Osteocyte (in vitro differentiated cells): ENCODE data around the gene RHOBTB3. TPM values are rescaled to one million over a fixed set of nuclear protein-coding genes. Genes with fewer than 3 reads are reported as not detected.
A peak's percentile ranks its signal among the peaks of the same experiment; 100 is the strongest.

Experiments used
- DNase-seq: peaks from one replicate; pipeline ENCODE4 v3.0.0; 2021; ENCODE audit warnings: mixed read lengths; ENCODE audit not compliant: unreplicated experiment; ENCODE audit errors: extremely low spot score
- H3K27ac Mint-ChIP-seq: one replicate; pipeline ENCODE4 v1.8.0; 2021; ENCODE audit warnings: mild to moderate bottlenecking, mixed read lengths; ENCODE audit not compliant: unreplicated experiment
- H3K27me3 Mint-ChIP-seq: one replicate; pipeline ENCODE4 v1.8.0; 2021; ENCODE audit warnings: mixed read lengths; ENCODE audit not compliant: unreplicated experiment
- H3K36me3 Mint-ChIP-seq: one replicate; pipeline ENCODE4 v1.8.0; 2021; ENCODE audit warnings: mixed read lengths; ENCODE audit not compliant: unreplicated experiment
- H3K4me1 Mint-ChIP-seq: one replicate; pipeline ENCODE4 v1.8.0; 2021; ENCODE audit warnings: mixed read lengths; ENCODE audit not compliant: unreplicated experiment
- H3K4me3 Mint-ChIP-seq: one replicate; pipeline ENCODE4 v1.8.0; 2021; ENCODE audit warnings: mild to moderate bottlenecking, moderate library complexity, mixed read lengths; ENCODE audit not compliant: unreplicated experiment
- H3K9me3 Mint-ChIP-seq: one replicate; pipeline ENCODE4 v1.8.0; 2021; ENCODE audit warnings: mixed read lengths; ENCODE audit not compliant: unreplicated experiment
- long read RNA-seq: library from polyadenylated mRNA; unstranded; transcript quantifications from one replicate; pipeline ENCODE4 v2.0.0, GENCODE V29; 2021
- total RNA-seq: library from RNA; stranded (reverse); gene quantifications from 2 replicates; pipeline ENCODE4 v1.2.1, GENCODE V29; 2021
- TF ChIP-seq, protein P1 (sequence below): fragments of 200-600 bp; sonication (generic); IDR thresholded peaks from 2 replicates; pipeline ENCODE4 v1.5.0; 2021; ENCODE audit warnings: antibody characterized with exemption, mild to moderate bottlenecking, moderate library complexity

Gene RHOBTB3
- total RNA-seq: 190 and 208 TPM in 2 replicates
- long read RNA-seq, full-length matches to known transcripts: 3 of 90 reads
- long read RNA-seq, partial matches to known transcripts: 50 of 90 reads
- long read RNA-seq, other reads (novel, unspliced or antisense): 37 of 90 reads

- H3K36me3 Mint-ChIP-seq: peaks cover 29% of the 10 kb centered on the region
- no peaks in the 10 kb centered on the region for H3K27me3 Mint-ChIP-seq
- H3K27ac Mint-ChIP-seq: peak within 1 kb of the TSS; percentile 95
- H3K9me3 Mint-ChIP-seq: no peaks in the 10 kb centered on the region
- TF ChIP-seq, protein P1, sequence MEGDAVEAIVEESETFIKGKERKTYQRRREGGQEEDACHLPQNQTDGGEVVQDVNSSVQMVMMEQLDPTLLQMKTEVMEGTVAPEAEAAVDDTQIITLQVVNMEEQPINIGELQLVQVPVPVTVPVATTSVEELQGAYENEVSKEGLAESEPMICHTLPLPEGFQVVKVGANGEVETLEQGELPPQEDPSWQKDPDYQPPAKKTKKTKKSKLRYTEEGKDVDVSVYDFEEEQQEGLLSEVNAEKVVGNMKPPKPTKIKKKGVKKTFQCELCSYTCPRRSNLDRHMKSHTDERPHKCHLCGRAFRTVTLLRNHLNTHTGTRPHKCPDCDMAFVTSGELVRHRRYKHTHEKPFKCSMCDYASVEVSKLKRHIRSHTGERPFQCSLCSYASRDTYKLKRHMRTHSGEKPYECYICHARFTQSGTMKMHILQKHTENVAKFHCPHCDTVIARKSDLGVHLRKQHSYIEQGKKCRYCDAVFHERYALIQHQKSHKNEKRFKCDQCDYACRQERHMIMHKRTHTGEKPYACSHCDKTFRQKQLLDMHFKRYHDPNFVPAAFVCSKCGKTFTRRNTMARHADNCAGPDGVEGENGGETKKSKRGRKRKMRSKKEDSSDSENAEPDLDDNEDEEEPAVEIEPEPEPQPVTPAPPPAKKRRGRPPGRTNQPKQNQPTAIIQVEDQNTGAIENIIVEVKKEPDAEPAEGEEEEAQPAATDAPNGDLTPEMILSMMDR: no peak
- H3K4me1 Mint-ChIP-seq: peaks cover 79% of the 10 kb centered on the region
- peak; percentile 95 for DNase-seq
- peak within 1 kb of the TSS; percentile 96 for H3K4me3 Mint-ChIP-seq
These were observed at the start of gene RHOBTB3 for GRCh38 chr5:95730730-95731570. Gene RHOBTB3 (plus strand): TSS chr5:95731336. CDS start chr5:95731683, 347 bp downstream.

GRCh38 chr5:95682891-95683290 is 48.2 kb upstream of the RHOBTB3 start, which contains the start of gene SPATA9:
Gene SPATA9 (minus strand): TSS chr5:95682991. CDS start chr5:95682854, 137 bp downstream.
- no peaks in the 10 kb centered on the region for H3K4me1 Mint-ChIP-seq
- TF ChIP-seq, protein P1: no peak
- H3K27ac Mint-ChIP-seq: no peak within 1 kb of the TSS
- H3K4me3 Mint-ChIP-seq: no peak within 1 kb of the TSS
- no peaks in the 10 kb centered on the region for H3K9me3 Mint-ChIP-seq
- no peaks in the 10 kb centered on the region for H3K27me3 Mint-ChIP-seq
- peaks cover 16% of the 10 kb centered on the region for H3K36me3 Mint-ChIP-seq
- DNase-seq: no peak

DNA sequence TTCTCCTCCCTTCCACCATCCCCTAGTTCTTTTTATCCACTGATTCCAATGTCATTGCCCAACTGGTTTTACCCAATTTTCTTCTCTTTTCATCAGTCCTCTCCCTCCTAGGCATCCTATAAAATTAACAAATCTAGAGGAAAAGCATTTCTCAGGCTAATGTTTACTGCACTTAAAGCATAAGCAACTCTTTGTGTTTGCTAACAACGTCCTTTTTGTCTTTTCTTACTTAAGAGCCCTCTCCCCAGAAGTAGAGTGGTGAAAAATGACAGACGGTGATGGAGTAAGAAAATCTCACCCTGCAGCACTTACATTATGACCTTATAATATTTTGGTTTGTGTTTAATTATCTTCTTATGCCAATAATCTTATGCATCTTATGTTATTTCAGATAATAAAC is 46.8 kb upstream of the RHOBTB3 start:
- no peaks in the 10 kb centered on the region for H3K9me3 Mint-ChIP-seq
- no peak overlapping the region for H3K4me3 Mint-ChIP-seq
- no peaks in the 10 kb centered on the region for H3K27me3 Mint-ChIP-seq
- H3K4me1 Mint-ChIP-seq: no peaks in the 10 kb centered on the region
- peaks cover 12% of the 10 kb centered on the region for H3K36me3 Mint-ChIP-seq
- H3K27ac Mint-ChIP-seq: no peak overlapping the region
- TF ChIP-seq, protein P1: no peak
- DNase-seq: no peak

DNA sequence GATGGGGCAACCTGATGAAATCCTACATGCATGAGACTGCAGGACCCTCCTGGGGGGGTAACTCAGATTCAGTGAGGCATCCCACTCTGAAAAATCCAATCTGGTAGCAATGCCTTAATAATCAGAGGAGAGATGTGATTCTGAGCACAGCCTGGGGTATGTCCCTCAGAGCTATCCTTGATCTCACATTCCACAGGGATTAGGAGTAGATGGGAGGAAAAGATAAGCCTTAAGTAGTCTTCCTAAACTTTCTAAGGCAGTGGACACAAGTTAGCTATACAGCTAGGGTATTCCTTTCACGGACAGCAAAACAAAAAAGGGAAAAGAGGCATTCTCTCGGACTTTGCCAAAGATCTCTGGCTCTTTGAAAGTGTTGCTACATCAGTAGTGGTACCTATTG is 44.5 kb upstream of the RHOBTB3 start:
- no peak for DNase-seq
- peaks cover 10% of the 10 kb centered on the region for H3K36me3 Mint-ChIP-seq
- no peaks in the 10 kb centered on the region for H3K27me3 Mint-ChIP-seq
- H3K4me3 Mint-ChIP-seq: no peak overlapping the region
- peaks cover 5% of the 10 kb centered on the region for H3K9me3 Mint-ChIP-seq
- no peak overlapping the region for H3K27ac Mint-ChIP-seq
- no peaks in the 10 kb centered on the region for H3K4me1 Mint-ChIP-seq
- TF ChIP-seq, protein P1: no peak

- no peak for DNase-seq
- H3K27ac Mint-ChIP-seq: no peak overlapping the region
These were observed 41.5 kb upstream of the RHOBTB3 start for GRCh38 chr5:95689680-95690079.

More at GRCh38 chr5:95689680-95690079, 41.5 kb upstream of the RHOBTB3 start:
- Mint-ChIP-seq H3K27me3 (no peaks in the 10 kb centered on the region), H3K4me3 (no peak overlapping the region), H3K4me1 (no peaks in the 10 kb centered on the region), H3K9me3 (peaks cover 5% of the 10 kb centered on the region), H3K36me3 (peaks cover 6% of the 10 kb centered on the region)
- TF ChIP-seq, protein P1: no peak
